GM12878 (cell line): ENCODE data around the gene EPOP.

Experiments
- CTCF ChIP-seq, 3 experiments: IDR thresholded peaks in 2 of 3; conservative IDR thresholded peaks in 1 of 3; 2 replicates each; pipeline ENCODE4 v1.5.1; 2011; ENCODE audit warnings: low read depth in 3 of 3, low read length in 3 of 3, mild to moderate bottlenecking in 3 of 3, control low read depth in 2 of 3, moderate library complexity in 2 of 3, inconsistent platforms in 1 of 3, mixed read lengths in 1 of 3; ENCODE audit not compliant: control insufficient read depth in 2 of 3, insufficient read depth in 1 of 3; ENCODE audit errors: extremely low read depth in 1 of 3
- GABPA ChIP-seq: IDR thresholded peaks from 2 replicates; pipeline ENCODE4 v1.6.1; 2014; ENCODE audit warnings: antibody characterized with exemption, low read depth, mild to moderate bottlenecking, inconsistent platforms
- POLR2A ChIP-seq: IDR thresholded peaks from 2 replicates; pipeline ENCODE4 v1.6.1; 2011; ENCODE audit warnings: low read depth, mild to moderate bottlenecking, low read length
- RAD21 ChIP-seq: IDR thresholded peaks from 2 replicates; pipeline ENCODE4 v1.6.1; 2011; ENCODE audit warnings: mild to moderate bottlenecking, low read depth, low read length, moderate library complexity; ENCODE audit not compliant: insufficient read depth
- ZBTB40 ChIP-seq: fragments of 450-650 bp; IDR thresholded peaks from 2 replicates; pipeline ENCODE4 v1.6.1; 2016; ENCODE audit warnings: mild to moderate bottlenecking, moderate library complexity, borderline replicate concordance

DNA sequence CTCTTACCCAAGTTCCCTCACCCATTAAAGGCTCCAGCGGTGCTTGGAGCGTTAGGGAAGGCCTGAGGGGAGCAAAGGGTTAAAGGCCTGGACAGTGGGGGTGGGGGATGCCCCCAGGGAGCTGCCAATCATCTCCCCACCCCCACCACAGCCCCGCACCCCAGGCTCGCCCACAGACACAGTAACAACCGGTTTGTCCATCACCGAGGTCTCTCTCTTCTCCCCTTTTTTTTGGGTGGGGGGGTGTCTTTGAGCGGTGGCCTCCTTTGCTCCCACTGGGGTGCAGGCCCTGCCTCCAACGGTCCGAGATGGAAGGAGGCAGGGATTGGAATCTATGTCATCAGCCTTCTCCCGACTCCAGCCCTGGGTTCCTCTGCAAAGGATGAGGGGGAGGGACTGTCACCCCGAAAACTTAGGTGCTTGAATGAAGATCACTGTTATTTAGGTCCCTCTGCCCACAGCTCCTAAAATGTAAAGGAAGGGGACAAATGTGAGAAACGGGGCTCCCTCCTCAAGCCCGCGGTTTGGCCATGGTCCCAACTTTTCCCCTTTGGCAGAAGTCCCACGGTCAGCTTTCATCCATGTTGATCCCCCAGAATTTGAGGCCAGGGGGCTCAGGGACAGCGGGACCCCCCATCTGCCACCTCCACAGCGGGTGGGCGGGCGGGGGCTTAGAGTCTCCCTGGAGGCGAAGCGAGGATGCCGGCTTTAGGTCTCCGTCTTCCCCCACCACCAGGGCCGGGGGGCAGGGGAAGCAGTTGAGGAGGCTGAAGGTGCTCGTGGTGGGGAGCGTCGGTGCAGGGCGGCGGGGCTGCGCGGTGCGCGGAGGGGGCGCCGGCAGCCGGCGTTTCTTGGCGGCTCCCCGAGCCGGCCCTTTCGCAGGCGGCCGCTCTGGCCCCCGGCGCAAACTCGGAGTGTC lies 1.7 kb downstream of the EPOP start:
- TF ChIP-seq CTCF (IDR thresholded peaks at IDR 0.05 in 2 of 3, conservative IDR thresholded peaks at IDR 0.05 in 1 of 3; ENCODE audit: control insufficient read depth in 2 of 3, extremely low read depth in 1 of 3, insufficient read depth in 1 of 3, low read depth in 3 of 3, low read length in 3 of 3) (no peak), ZBTB40 (no peak), RAD21 (no peak), GABPA (no peak), POLR2A (no peak)
